ENCODE data around the gene FHIT. TPM values are rescaled to one million over a fixed set of nuclear protein-coding genes. Genes with fewer than 3 reads are reported as not detected.

The FHIT gene
- total RNA-seq, 1 experiment from 2014 or later, result 20.1 TPM

GRCh38 chr3:60055765-60056164 lies 1195.5 kb downstream of the FHIT start:
- ChIA-PET POLR2A (interaction anchor here (1.4 kb wide), 1 partner anchor 9 kb away, joined by 3 read pairs; no protein-coding TSS in a partner anchor), CTCF (interaction anchor here (0.5 to 0.9 kb wide), 3 partner anchors 9 to 493 kb away, joined by 3 to 4 read pairs (median 3); no protein-coding TSS in a partner anchor)
- H3K36me3 Mint-ChIP-seq (ENCODE audit: insufficient read depth, unreplicated experiment), result no peaks in the 10 kb centered on the region
- H3K4me1 Mint-ChIP-seq (ENCODE audit: insufficient read depth, unreplicated experiment), result peaks cover 24% of the 10 kb centered on the region
- peak; percentile 25 for DNase-seq (ENCODE audit: unreplicated experiment)
- no peak overlapping the region for H3K27ac Mint-ChIP-seq (ENCODE audit: low read depth, unreplicated experiment)
- H3K9me3 Mint-ChIP-seq (ENCODE audit: unreplicated experiment), result no peaks in the 10 kb centered on the region
- BruUV-seq (replicated peaks), result no TSS peak
- H3K4me3 Mint-ChIP-seq (ENCODE audit: unreplicated experiment), result no peak overlapping the region
- intact Hi-C loops (cut with micrococcal nuclease), result no loop called here
- TF ChIP-seq, protein P1, sequence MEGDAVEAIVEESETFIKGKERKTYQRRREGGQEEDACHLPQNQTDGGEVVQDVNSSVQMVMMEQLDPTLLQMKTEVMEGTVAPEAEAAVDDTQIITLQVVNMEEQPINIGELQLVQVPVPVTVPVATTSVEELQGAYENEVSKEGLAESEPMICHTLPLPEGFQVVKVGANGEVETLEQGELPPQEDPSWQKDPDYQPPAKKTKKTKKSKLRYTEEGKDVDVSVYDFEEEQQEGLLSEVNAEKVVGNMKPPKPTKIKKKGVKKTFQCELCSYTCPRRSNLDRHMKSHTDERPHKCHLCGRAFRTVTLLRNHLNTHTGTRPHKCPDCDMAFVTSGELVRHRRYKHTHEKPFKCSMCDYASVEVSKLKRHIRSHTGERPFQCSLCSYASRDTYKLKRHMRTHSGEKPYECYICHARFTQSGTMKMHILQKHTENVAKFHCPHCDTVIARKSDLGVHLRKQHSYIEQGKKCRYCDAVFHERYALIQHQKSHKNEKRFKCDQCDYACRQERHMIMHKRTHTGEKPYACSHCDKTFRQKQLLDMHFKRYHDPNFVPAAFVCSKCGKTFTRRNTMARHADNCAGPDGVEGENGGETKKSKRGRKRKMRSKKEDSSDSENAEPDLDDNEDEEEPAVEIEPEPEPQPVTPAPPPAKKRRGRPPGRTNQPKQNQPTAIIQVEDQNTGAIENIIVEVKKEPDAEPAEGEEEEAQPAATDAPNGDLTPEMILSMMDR (IDR thresholded peaks at IDR 0.05; ENCODE audit: unreplicated experiment), result no peak
- no peaks in the 10 kb centered on the region for H3K27me3 Mint-ChIP-seq (ENCODE audit: insufficient read depth, unreplicated experiment)

DNA sequence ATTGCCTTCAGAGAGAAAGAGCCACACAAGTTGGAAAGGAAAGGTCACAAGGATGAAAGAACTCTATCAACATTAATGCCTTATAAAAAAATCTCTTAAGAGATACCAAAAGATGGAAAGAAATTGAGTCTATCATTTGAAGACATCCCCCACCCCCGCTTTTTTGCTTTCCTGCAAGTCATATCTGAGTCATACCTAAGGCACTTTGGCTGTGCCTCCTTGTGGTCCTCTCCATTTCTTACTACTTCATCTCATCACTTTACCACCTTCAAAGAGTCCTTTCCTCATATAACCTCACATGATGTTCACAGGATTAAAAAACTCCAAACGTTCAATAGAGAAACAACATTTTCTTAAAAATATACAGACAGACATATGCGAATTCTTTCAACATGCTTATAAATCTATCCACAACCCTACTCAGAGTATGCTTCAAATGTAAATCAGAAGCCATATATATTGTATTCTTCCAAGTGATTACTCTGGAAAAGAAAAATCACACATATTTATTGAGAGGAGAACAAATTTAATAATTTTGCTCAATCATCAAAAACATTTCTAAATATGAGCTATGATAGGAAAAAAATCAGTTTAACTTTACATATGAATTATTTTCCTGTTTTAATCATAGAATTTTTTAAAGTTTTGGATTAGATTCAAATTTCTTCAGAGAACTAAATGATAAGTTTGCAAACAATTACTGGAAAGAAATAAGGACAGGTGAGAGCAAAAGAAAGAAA lies 1197.6 kb downstream of the FHIT start:
- Mint-ChIP-seq H3K27me3 (ENCODE audit: insufficient read depth, unreplicated experiment) (no peaks in the 10 kb centered on the region), H3K36me3 (ENCODE audit: insufficient read depth, unreplicated experiment) (no peaks in the 10 kb centered on the region), H3K27ac (ENCODE audit: low read depth, unreplicated experiment) (no peak overlapping the region), H3K9me3 (ENCODE audit: unreplicated experiment) (no peaks in the 10 kb centered on the region), H3K4me3 (ENCODE audit: unreplicated experiment) (no peak overlapping the region), H3K4me1 (ENCODE audit: insufficient read depth, unreplicated experiment) (peaks cover 24% of the 10 kb centered on the region)
- ChIA-PET POLR2A (interaction anchor here (0.6 to 0.7 kb wide), 2 partner anchors 12 to 33 kb away, joined by 3 to 4 read pairs; no protein-coding TSS in a partner anchor), CTCF (no interaction called here)
- intact Hi-C loops (cut with micrococcal nuclease), result no loop called here
- peak; percentile 42 for DNase-seq (ENCODE audit: unreplicated experiment)
- TF ChIP-seq, protein P1 (IDR thresholded peaks at IDR 0.05; ENCODE audit: unreplicated experiment), result no peak
- no TSS peak for BruUV-seq (replicated peaks)

GRCh38 chr3:60048447-60048848 lies 1202.8 kb downstream of the FHIT start:
- intact Hi-C loops (cut with micrococcal nuclease), result no loop called here
- no TSS peak for BruUV-seq (replicated peaks)
- H3K36me3 Mint-ChIP-seq (ENCODE audit: insufficient read depth, unreplicated experiment), result no peaks in the 10 kb centered on the region
- H3K27ac Mint-ChIP-seq (ENCODE audit: low read depth, unreplicated experiment), result no peak overlapping the region
- no peaks in the 10 kb centered on the region for H3K27me3 Mint-ChIP-seq (ENCODE audit: insufficient read depth, unreplicated experiment)
- ChIA-PET CTCF (interaction anchor here (0.6 kb wide), 1 partner anchor 151 kb away, joined by 3 read pairs; no protein-coding TSS in a partner anchor), POLR2A (no interaction called here)
- no peak for DNase-seq (ENCODE audit: unreplicated experiment)
- no peaks in the 10 kb centered on the region for H3K9me3 Mint-ChIP-seq (ENCODE audit: unreplicated experiment)
- TF ChIP-seq, protein P1 (IDR thresholded peaks at IDR 0.05; ENCODE audit: unreplicated experiment), result no peak
- no peak overlapping the region for H3K4me3 Mint-ChIP-seq (ENCODE audit: unreplicated experiment)
- H3K4me1 Mint-ChIP-seq (ENCODE audit: insufficient read depth, unreplicated experiment), result peaks cover 5% of the 10 kb centered on the region

DNA sequence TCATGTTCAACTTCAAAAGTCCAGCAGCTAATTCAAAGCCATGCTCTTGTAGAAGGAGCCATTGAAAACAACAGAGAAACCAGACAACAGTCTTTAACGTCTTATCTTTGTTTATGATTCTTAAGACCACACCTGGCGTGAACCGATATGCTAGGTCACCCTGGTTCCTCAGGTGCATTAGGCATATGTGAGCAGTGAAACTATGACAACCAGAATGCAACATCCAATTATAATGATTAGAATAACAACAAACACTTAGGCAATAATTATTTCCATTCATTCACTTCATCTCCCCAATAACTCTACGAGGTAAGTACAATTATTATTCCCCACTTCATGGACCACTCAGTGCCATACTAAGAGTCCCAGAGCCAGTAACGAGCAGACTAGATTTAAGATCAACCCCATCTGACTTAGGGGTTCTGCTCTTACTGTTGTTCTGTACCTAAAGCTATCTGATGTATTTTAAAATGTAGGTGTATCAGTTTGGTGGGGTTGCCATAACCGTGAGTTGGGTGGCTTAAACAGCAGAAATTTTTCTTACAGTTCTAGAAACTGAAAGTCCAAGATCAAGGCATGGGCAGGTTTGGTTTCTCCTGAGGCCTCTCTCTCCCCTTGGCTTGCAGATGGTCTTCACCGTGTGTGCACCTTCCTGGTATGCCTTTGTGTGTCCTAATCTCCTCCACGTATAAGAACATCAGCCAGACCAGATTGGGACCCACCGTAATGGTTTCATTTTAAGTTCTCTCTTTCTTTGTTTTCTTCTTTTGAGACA lies 1203.6 kb downstream of the FHIT start:
- no peaks in the 10 kb centered on the region for H3K4me1 Mint-ChIP-seq (ENCODE audit: insufficient read depth, unreplicated experiment)
- DNase-seq (ENCODE audit: unreplicated experiment), result no peak
- intact Hi-C loops (cut with micrococcal nuclease), result no loop called here
- ChIA-PET POLR2A (no interaction called here), CTCF (interaction anchor here (0.6 kb wide), 1 partner anchor 150 kb away, joined by 3 read pairs; no protein-coding TSS in a partner anchor)
- no peaks in the 10 kb centered on the region for H3K36me3 Mint-ChIP-seq (ENCODE audit: insufficient read depth, unreplicated experiment)
- no peaks in the 10 kb centered on the region for H3K27me3 Mint-ChIP-seq (ENCODE audit: insufficient read depth, unreplicated experiment)
- no peak overlapping the region for H3K4me3 Mint-ChIP-seq (ENCODE audit: unreplicated experiment)
- BruUV-seq (replicated peaks), result no TSS peak
- TF ChIP-seq, protein P1 (IDR thresholded peaks at IDR 0.05; ENCODE audit: unreplicated experiment), result no peak
- no peak overlapping the region for H3K27ac Mint-ChIP-seq (ENCODE audit: low read depth, unreplicated experiment)
- H3K9me3 Mint-ChIP-seq (ENCODE audit: unreplicated experiment), result no peaks in the 10 kb centered on the region

Measured in MCF 10A (cell line).